Daoy (cell line): ENCODE data around the gene MLLT1. TPM values are rescaled to one million over a fixed set of nuclear protein-coding genes. Genes with fewer than 3 reads are reported as not detected.
A peak's percentile ranks its signal among the peaks of the same experiment; 100 is the strongest.
"Not testable (repeated sequence)": the region's sequence is repeated elsewhere in the genome, so short reads cannot be mapped to it uniquely, and the experiment has no call there.

ENCODE experiments used
- DNase-seq: peaks from one replicate; pipeline ENCODE4 v3.0.0-alpha.2; 2015; ENCODE audit warnings: low read depth
- total RNA-seq: library from RNA; depleted of rRNA; stranded (reverse); fragments of >200 nt; shearing (Covaris generic); gene quantifications from 2 replicates; pipeline ENCODE4 v1.2.3, GENCODE V29; 2014; rRNA removed

The MLLT1 gene
- 8.0 and 15.4 TPM in 2 replicates for total RNA-seq

DNA sequence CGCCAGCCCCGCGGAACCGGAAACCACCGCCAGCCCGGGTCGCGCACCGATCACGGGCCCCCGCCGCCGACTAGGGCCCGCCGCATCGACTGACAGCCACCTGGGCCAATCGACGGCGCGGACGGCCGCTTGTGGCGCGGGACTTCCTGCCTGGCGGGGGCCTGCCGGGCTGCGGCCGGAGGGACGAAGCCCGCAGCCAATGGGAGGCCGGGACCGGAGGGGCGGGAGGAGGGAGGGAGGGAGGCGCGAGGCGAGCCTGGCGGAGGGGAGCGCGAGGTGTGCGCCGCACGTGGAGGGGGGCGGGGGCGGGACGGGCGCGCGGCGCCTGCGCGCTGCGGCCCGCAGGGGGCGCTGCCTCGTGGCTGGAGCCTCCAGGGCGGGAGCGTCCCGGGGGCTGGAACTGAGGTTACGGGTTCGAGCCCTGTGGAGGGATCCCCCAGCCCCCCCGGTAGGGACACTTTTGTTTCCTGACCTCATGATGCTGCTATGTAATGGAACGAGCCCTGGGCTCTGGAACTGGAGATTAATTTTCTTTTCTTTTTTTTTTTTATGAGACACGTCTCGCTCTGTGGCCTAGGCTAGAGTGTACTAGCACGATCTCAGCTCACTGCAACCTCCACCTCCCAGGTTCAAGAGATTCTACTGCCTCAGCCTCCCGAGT, at the start of gene MLLT1:
Gene MLLT1 (minus strand): TSS at position 45 of the 661 bp plus-strand sequence. CDS start 191 bp downstream, outside the sequence.
- DNase-seq = peak; percentile 99

DNA sequence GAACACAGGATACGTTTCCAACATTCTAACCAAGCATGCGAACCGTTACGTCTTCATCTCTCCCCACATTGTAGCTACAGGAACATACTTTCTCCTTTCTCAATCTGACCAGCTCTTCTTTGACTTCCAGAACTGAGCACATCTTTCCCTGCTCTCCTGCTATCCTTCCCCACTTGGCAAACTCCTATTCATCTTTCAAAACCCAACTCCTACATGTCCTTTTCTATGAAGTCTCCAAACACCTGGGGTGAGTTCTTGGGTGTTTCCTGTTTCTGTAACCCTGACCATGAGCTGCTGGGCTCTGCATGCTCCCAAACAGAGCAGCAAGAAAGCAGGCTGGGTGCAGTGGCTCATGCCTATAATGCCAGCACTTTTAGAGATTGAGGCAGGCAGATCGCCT, 47.0 kb upstream of the MLLT1 start:
- no peak for DNase-seq

- no peak for DNase-seq
These were observed 45.8 kb upstream of the MLLT1 start for GRCh38 chr19:6325614-6326013.

DNA sequence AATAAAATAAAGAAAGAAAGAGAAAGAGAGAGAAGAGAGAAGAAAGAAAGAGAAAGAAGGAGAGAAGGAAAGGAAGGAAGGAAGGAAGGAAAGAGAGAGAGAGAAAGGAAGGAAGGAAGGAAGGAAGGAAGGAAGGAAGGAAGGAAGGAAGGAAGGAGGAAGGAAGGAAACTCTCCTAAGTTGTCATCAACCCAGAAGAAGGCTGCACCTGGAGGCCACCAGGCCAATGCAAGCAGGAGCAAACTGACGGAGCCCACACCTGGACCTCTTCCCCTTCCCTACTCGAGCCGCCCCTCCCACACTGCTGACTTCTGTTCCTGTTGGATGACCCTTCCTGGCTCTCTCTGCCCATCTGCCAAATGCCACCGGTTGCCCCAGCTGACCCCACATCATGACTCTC, 45.0 kb upstream of the MLLT1 start:
- no peak for DNase-seq

- DNase-seq = no peak
These were observed 42.5 kb upstream of the MLLT1 start for GRCh38 chr19:6322284-6322683.

GRCh38 chr19:6319376-6319775, 39.6 kb upstream of the MLLT1 start:
- DNase-seq = no peak

DNA sequence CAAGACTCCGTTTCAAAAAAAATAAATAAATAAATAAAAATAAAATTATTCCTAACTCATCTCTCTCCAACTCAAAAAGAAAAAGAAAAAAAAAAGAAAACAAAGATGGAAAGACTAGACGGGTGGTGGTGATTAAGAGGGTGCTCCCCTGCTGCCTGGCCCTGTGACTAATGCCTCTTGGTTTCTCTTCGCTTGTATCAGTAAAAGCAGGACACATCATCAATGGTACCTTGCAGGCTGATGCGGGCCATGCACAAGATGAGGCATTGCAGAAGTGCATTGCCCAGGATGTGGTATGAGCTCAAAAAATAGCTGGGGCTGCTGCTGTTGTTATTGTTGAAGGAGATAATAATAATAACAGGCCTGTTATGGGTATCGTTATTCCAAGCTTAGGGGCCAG, 39.0 kb upstream of the MLLT1 start:
- peak; percentile 82 for DNase-seq

- DNase-seq = not testable (repeated sequence)
These were observed 35.9 kb upstream of the MLLT1 start for GRCh38 chr19:6315646-6316045.

DNA sequence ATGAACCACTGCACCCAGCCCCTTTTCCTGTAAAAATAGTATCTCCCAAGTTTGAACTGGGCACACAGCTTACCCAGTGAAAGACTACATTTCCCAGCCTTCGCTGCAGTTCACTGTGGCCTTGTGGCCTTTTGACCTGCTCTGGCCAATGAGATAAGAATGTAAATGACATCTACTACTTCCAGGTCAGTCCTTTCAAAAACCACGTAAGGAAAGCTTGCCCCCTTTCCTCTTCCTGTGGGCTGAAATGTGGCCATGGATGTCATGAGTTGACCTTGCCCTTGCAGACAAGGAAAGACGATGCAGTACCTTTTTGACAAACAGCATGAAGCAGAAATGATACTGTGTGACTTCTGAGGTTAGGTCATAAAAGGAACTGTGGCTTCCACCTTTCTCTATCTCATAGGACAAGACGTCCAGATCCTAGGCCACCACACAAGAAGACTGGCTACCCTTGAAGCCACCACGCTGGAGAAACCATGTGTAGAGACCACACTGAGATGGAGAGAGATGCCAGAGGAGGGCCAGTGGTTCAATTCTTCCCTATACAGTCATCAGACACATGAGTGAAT, 33.7 kb upstream of the MLLT1 start:
- no peak for DNase-seq

DNA sequence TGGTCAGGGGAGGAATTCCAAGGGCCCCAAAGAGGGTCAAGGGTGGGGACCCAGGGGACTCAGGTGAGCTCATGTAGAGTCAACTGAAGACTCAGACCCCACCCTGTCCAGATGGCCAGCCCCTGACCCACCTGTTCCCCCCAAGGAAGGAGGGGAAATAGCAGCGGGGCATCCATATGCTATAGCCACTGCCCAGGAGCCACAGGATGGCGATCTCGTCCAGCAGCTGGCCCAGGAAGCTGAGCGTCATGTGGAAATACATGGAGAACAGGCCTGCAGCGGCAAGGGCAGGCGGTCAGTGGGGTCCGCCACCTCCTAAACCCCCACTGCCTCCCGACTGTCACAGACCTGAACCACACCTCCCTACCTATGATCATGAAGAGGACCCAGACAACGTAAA, 32.2 kb upstream of the MLLT1 start:
- no peak for DNase-seq

GRCh38 chr19:6298413-6298812, 18.6 kb upstream of the MLLT1 start:
- DNase-seq = no peak

- DNase-seq = no peak
These were observed 17.4 kb upstream of the MLLT1 start for GRCh38 chr19:6297202-6297601.

DNA sequence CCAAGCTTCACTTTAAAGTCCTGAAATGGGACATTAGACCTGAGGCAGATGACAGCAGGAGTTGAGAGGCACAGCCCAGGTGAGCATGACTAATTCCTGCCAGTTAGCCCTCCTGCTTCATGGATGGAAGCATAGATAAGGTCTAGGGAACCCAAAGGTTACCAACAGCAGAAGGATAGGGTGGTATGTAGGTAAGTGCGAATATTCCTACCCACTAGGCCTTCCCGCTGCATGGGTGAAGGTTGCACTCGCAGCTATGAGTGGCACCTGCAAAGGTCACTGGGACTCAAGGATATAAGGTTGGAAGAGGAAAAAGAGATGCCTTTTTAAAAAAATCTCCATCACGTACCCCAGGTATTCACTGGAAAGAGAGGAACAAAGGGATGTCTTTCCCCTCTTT, 12.2 kb upstream of the MLLT1 start:
- no peak for DNase-seq

DNA sequence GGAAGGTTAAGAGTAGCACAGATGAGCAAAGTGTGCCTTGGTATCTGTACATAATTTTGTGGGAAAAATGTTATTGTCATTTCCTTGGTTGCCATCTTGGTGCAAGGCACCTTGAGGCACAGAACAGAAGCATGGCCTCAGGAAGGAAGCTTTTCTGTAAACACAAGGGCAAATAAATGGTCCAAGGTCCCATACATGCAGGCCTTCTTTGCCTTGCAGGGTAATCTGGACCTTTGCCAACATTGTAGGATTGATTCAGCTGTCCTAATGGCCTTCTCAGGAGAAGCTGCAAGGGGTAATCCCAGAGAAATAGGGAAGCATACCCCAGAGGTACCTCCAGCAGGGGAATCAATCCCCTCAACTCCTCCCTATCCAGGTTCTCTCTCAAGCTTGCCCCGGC, 9.0 kb upstream of the MLLT1 start:
- DNase-seq = no peak

GRCh38 chr19:6287269-6287885, 7.6 kb upstream of the MLLT1 start:
- DNase-seq = no peak

GRCh38 chr19:6286676-6287075, 6.9 kb upstream of the MLLT1 start:
- no peak for DNase-seq

DNA sequence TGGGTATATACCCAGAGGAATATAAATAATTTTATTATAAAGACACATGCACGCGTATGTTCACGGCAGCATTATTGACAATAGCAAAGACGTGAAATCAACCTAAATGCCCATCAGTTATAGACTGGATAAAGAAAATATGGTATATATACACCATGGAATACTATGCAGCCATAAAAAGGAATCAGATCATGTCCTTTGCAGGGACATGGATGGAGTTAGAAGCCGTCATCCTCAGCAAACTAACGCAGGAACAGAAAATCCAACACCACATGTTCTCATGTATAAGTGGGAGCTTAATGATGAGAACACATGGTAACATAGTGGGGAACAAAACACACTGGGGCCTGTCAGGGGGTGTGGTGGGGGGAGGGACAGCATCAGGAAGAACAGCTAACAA, 2.6 kb upstream of the MLLT1 start:
- not testable (repeated sequence) for DNase-seq

DNA sequence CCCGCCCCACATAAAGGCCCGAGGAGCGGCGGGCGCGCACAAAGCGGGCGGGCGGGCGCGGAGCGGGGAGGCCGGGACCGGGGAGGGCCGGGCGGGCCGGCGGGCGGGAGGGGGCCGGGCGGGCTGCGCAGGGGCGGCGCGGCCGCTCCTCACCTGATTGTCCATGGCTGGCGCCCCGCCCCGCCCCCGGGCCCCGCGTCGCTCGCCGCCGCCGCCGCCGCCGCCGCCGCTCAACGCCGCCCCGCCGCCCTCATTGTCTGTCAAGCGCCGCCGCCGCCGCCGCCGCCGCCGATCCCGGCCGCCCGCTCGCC, 200 bp downstream of the MLLT1 start:
- no peak for DNase-seq

DNA sequence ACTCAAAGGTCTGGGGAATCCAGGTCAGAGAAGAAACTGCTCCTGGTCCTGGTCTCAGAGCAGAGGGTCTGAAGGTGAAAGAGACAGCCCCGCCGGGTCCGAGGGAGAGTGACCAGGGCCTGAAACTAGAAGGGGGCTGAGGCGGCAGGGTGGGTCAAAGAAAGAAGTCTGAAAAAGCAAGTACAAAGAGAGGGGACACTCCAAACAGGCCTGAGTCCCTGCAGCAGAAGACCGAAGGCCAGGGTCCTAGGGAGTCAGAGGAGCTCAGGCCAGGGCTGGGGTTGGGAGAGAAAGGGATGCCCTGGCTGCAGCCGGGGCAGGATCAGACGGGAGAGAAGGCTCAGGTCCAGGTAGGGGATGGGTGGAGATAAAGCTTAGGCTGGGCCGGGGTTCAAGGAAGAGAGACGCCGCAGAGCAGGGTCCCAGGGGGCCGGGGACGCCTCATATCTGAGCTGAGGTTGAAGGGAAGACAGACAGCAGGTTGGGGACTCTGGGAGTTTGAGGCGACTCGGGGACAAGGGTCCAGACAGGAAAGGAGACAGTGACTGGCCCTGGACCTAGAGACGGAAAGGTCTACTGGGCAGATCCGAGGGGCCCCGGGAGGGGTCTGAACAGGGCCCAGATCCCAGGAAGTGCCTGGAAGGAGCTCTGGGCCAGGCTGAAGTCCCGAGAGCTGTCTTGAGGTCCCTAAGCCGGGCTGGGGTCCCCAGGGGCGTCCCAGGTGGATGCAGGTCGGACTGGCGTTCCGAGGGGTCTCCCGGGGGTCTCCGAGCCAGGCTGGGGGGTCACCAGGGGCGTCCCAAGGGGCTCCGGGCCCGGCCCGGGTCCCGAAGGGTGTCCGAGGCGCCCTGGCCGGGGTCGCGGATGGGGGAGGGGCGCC, 795 bp downstream of the MLLT1 start:
- DNase-seq = no peak

- DNase-seq = no peak
These were observed 1.7 kb downstream of the MLLT1 start for GRCh38 chr19:6278051-6278450.

DNA sequence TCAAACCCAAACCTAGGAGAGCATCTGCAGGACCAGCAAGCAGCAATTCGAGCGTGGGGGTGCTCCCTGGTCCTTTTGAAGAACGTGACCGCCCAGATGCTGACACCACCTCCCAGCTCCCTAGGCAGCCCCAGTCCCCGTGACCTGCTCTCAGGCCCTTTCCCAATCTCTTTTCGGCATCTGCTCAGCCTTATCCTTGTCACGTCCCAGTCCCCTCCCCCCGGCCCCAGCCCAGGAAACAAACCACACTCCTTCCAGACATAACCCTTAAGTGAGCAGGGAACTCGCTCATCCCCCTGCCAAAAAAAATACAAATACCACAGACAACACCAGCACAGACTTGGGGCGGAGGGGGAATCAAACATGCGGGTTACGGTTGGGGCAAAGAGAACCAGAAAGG, 3.3 kb downstream of the MLLT1 start:
- DNase-seq = no peak

DNA sequence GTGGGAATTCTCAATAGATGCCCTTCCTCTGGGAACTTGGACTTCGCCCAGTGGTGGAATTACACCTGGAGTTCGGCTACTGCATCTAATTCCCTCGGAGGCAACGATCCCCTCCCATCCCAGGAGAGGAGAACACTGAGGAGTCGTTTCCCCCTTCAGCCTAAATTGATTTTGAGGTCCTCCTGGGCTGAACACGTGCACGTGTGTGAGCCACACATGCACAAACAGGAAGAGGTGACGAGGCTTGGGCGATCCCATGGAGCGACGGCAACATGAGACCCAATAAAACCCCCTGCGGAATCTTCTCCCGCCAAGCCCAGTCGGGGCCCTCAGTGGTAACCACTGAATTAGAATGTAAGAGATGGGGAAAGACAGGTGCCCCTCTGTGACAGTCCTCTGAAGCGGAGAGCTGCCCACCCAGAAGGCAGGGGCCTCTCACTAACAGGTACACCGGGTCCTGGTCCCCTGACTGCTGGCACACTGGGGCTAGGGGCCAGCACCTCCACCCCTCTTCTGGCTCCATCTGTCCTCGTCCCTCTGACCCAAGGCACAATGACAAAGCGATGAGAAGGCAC, 4.5 kb downstream of the MLLT1 start:
- no peak for DNase-seq
